GM23248 (cell line): ENCODE data around the gene DHRS1. TPM values are rescaled to one million over a fixed set of nuclear protein-coding genes. Genes with fewer than 3 reads are reported as not detected.
A peak's percentile ranks its signal among the peaks of the same experiment; 100 is the strongest.

Experiments used
- DNase-seq: peaks from one replicate; pipeline ENCODE4 v3.0.0-alpha.2; 2015
- H2AFZ ChIP-seq: fragments of 200-600 bp; sonication (generic); 2 replicates; pipeline ENCODE4 v1.6.1; 2016; ENCODE audit warnings: antibody characterized with exemption
- H3F3A ChIP-seq: fragments of 200-600 bp; sonication (generic); 2 replicates; pipeline ENCODE4 v1.6.1; 2016; ENCODE audit warnings: mild to moderate bottlenecking, antibody characterized with exemption, mixed run types; ENCODE audit not compliant: insufficient read depth
- H3K27ac ChIP-seq: fragments of 200-600 bp; sonication (generic); 2 replicates; pipeline ENCODE4 v1.5.1; 2016; ENCODE audit warnings: mild to moderate bottlenecking
- H3K27me3 ChIP-seq: fragments of 200-600 bp; sonication (generic); replicated peaks from 2 replicates; pipeline ENCODE4 v1.6.1; 2016; ENCODE audit warnings: mild to moderate bottlenecking; ENCODE audit not compliant: insufficient read depth
- H3K36me3 ChIP-seq: fragments of 200-600 bp; sonication (generic); 2 replicates; pipeline ENCODE4 v1.6.1; 2016; ENCODE audit warnings: low read depth, mild to moderate bottlenecking
- H3K4me1 ChIP-seq: fragments of 200-600 bp; sonication (generic); 2 replicates; pipeline ENCODE4 v1.6.1; 2016; ENCODE audit warnings: mild to moderate bottlenecking; ENCODE audit not compliant: insufficient read depth
- H3K4me2 ChIP-seq: fragments of 200-600 bp; sonication (generic); one replicate; pipeline ENCODE4 v1.6.1; 2016; ENCODE audit warnings: mild to moderate bottlenecking; ENCODE audit not compliant: unreplicated experiment
- H3K4me3 ChIP-seq: fragments of 200-600 bp; sonication (generic); 2 replicates; pipeline ENCODE4 v1.5.1; 2016; ENCODE audit warnings: mild to moderate bottlenecking
- H3K79me2 ChIP-seq: fragments of 200-600 bp; sonication (generic); 2 replicates; pipeline ENCODE4 v1.6.1; 2016; ENCODE audit warnings: mild to moderate bottlenecking; ENCODE audit not compliant: insufficient read depth
- H3K9ac ChIP-seq: fragments of 200-600 bp; sonication (generic); 2 replicates; pipeline ENCODE4 v1.6.1; 2016; ENCODE audit warnings: mild to moderate bottlenecking
- H3K9me2 ChIP-seq: fragments of 200-600 bp; sonication (generic); 2 replicates; pipeline ENCODE4 v1.6.1; 2016; ENCODE audit warnings: mixed run types, mild to moderate bottlenecking, moderate library complexity; ENCODE audit not compliant: insufficient read depth
- H3K9me3 ChIP-seq: fragments of 200-600 bp; sonication (generic); one replicate; pipeline ENCODE4 v1.6.1; 2017; ENCODE audit warnings: low read depth
- H4K20me1 ChIP-seq: fragments of 200-600 bp; sonication (generic); 2 replicates; pipeline ENCODE4 v1.6.0; 2016; ENCODE audit not compliant: insufficient read depth
- EZH2 ChIP-seq: fragments of 200-600 bp; sonication (generic); IDR thresholded peaks from 2 replicates; pipeline ENCODE4 v1.6.1; 2018; ENCODE audit warnings: antibody characterized with exemption, mild to moderate bottlenecking; ENCODE audit not compliant: insufficient read depth, poor library complexity, severe bottlenecking
- EZH2phosphoT487 ChIP-seq: fragments of 200-600 bp; sonication (generic); IDR thresholded peaks from 2 replicates; pipeline ENCODE4 v1.6.1; 2018; ENCODE audit warnings: antibody characterized with exemption, moderate library complexity, mild to moderate bottlenecking, low read depth; ENCODE audit not compliant: insufficient read depth
- whole genome bisulfite sequencing, 2 experiments: methylation state at CpG; one replicate each; pipeline ENCODE4 v1.1.6; 2015 to 2017; ENCODE audit warnings: low lambda C conversion rate in 2 of 2, low coverage in 1 of 2; ENCODE audit errors: missing lambda C conversion rate in 2 of 2; 5-methylcytosine and 5-hydroxymethylcytosine counted together
- in situ Hi-C: fragments of 300-500 bp; cut with MboI; formaldehyde crosslinking; loops from 2 replicates; pipeline ENCODE4 v1.15.0; 2020
- polyA plus RNA-seq: library from polyadenylated mRNA; unstranded; fragments of >200 nt; fragmentation: Nextera tagmentation; extraction: Ambion mirVana; gene quantifications from 2 replicates; pipeline ENCODE4 v1.2.1, GENCODE V29; 2016
- total RNA-seq: library from RNA; depleted of rRNA; stranded (reverse); fragments of >200 nt; shearing (Covaris generic); gene quantifications from 2 replicates; pipeline ENCODE4 v1.2.3, GENCODE V29; 2014

The DHRS1 gene
- total and polyA plus RNA-seq, 2 experiments from 2014 or later: 12.8 to 31.0 TPM

GRCh38 chr14:24271134-24271833 lies 28.3 kb downstream of the DHRS1 start, which contains the start of gene RABGGTA:
RABGGTA (minus strand) TSS chr14:24271597; CDS start chr14:24271115, 482 bp downstream.
- DNase-seq: peak; percentile 93
- 1% methylated on average over 42 to 61 of the region's 61 CpGs for WGBS, 2 experiments

GRCh38 chr14:24270537-24271133 lies 28.9 kb downstream of the DHRS1 start:
- H3K9ac ChIP-seq: peak overlapping the region; percentile 98
- 11 to 12% methylated on average over 13 of the region's 13 CpGs for WGBS, 2 experiments
- H3K27me3 ChIP-seq: no peaks in the 10 kb centered on the region

More at GRCh38 chr14:24271134-24271833, 28.3 kb downstream of the DHRS1 start, which contains the start of gene RABGGTA:
- Histone ChIP-seq H3F3A (no peaks in the 10 kb centered on the region), H3K36me3 (no peaks in the 10 kb centered on the region), H3K79me2 (peaks cover 5% of the 10 kb centered on the region; the same call in 1 of the 2 replicates), H4K20me1 (no peaks in the 10 kb centered on the region), H3K27me3 (no peaks in the 10 kb centered on the region), H3K27ac (peak within 1 kb of the TSS; percentile 82), H3K4me2 (peak within 1 kb of the TSS; percentile 87), H3K9me3 (no peaks in the 10 kb centered on the region), H3K4me3 (peak within 1 kb of the TSS; percentile 88), H3K4me1 (peaks cover 3% of the 10 kb centered on the region; the same call in 1 of the 2 replicates), H2AFZ (peak within 1 kb of the TSS; percentile 92), H3K9ac (peak within 1 kb of the TSS; percentile 98), H3K9me2 (no peaks in the 10 kb centered on the region)
- no peak for TF ChIP-seq EZH2
- TF ChIP-seq EZH2phosphoT487: no peak
- in situ Hi-C loops: no loop called here

GRCh38 chr14:24269910-24270536 lies 29.6 kb downstream of the DHRS1 start:
- Histone ChIP-seq H3K36me3 (no peaks in the 10 kb centered on the region), H3K9me2 (no peaks in the 10 kb centered on the region), H3K27ac (no peak overlapping the region), H4K20me1 (no peaks in the 10 kb centered on the region), H2AFZ (no peak overlapping the region), H3K27me3 (no peaks in the 10 kb centered on the region), H3K4me3 (no peak overlapping the region), H3K9me3 (no peaks in the 10 kb centered on the region), H3K79me2 (peaks cover 5% of the 10 kb centered on the region; the same call in 1 of the 2 replicates), H3K4me2 (no peak overlapping the region), H3K9ac (no peak overlapping the region), H3K4me1 (peaks cover 3% of the 10 kb centered on the region; the same call in 1 of the 2 replicates), H3F3A (no peaks in the 10 kb centered on the region)
- DNase-seq: no peak
- 89 to 91% methylated on average over 14 of the region's 14 CpGs for WGBS, 2 experiments
- TF ChIP-seq EZH2phosphoT487 (no peak), EZH2 (no peak)
- in situ Hi-C loops: no loop called here

More at GRCh38 chr14:24270537-24271133, 28.9 kb downstream of the DHRS1 start:
- H3K9me2 ChIP-seq: no peaks in the 10 kb centered on the region
- in situ Hi-C loops: no loop called here
- peak overlapping the region; percentile 92 for H2AFZ ChIP-seq
- H3K9me3 ChIP-seq: no peaks in the 10 kb centered on the region
- peak overlapping the region; percentile 88 for H3K4me3 ChIP-seq
- H3K4me1 ChIP-seq: peaks cover 3% of the 10 kb centered on the region; the same call in 1 of the 2 replicates
- DNase-seq: peak; percentile 55
- no peaks in the 10 kb centered on the region for H3K36me3 ChIP-seq
- H3F3A ChIP-seq: no peaks in the 10 kb centered on the region
- TF ChIP-seq EZH2phosphoT487 (no peak), EZH2 (no peak)
- peak overlapping the region; percentile 87 for H3K4me2 ChIP-seq
- H3K79me2 ChIP-seq: peaks cover 5% of the 10 kb centered on the region; the same call in 1 of the 2 replicates
- no peaks in the 10 kb centered on the region for H4K20me1 ChIP-seq
- no peak overlapping the region for H3K27ac ChIP-seq

GRCh38 chr14:24269368-24269767 lies 30.2 kb downstream of the DHRS1 start:
- DNase-seq: no peak
- no peaks in the 10 kb centered on the region for H3K9me3 ChIP-seq
- no peaks in the 10 kb centered on the region for H3K27me3 ChIP-seq
- no peaks in the 10 kb centered on the region for H3K36me3 ChIP-seq
- TF ChIP-seq EZH2phosphoT487: no peak
- TF ChIP-seq EZH2: no peak
- H4K20me1 ChIP-seq: no peaks in the 10 kb centered on the region
- in situ Hi-C loops: no loop called here
- no peak overlapping the region for H2AFZ ChIP-seq
- no peak overlapping the region for H3K9ac ChIP-seq
- no peaks in the 10 kb centered on the region for H3F3A ChIP-seq
- H3K79me2 ChIP-seq: peaks cover 5% of the 10 kb centered on the region; the same call in 1 of the 2 replicates
- 81 to 84% methylated on average over 8 of the region's 8 CpGs for WGBS, 2 experiments
- H3K27ac ChIP-seq: no peak overlapping the region
- H3K4me3 ChIP-seq: no peak overlapping the region
- H3K9me2 ChIP-seq: no peaks in the 10 kb centered on the region
- H3K4me1 ChIP-seq: peaks cover 3% of the 10 kb centered on the region; the same call in 1 of the 2 replicates
- H3K4me2 ChIP-seq: no peak overlapping the region
